Spleen (tissue), 7 donors: ENCODE measurements around the gene TMA7.

Source experiments
- CTCF ChIP-seq, 11 experiments: fragments of 200-600 bp in 7 of 11; fragments of 450-650 bp in 4 of 11; sonication (generic) in 4 of 11; IDR thresholded peaks in 8 of 11; conservative IDR thresholded peaks in 3 of 11; 1 replicate in 7 of 11; 2 replicates in 4 of 11; pipeline versions ENCODE4 v1.4.0 to v1.8.0; 2016 to 2021; ENCODE audit warnings: antibody characterized with exemption in 11 of 11, inconsistent platforms in 4 of 11, mild to moderate bottlenecking in 1 of 11
- POLR2A ChIP-seq, 3 donors: fragments of 450-650 bp; IDR thresholded peaks; one replicate each; pipeline ENCODE4 v1.5.1; 2017; ENCODE audit warnings: antibody characterized with exemption in 3 of 3, mild to moderate bottlenecking in 1 of 3
- POLR2AphosphoS5 ChIP-seq, 3 donors: sonication (generic); formaldehyde crosslinking; IDR thresholded peaks; one replicate each; pipeline ENCODE4 v1.5.1; 2017; ENCODE audit warnings: antibody characterized with exemption in 3 of 3
- donor health status: DM: no; HTN: no; CAD: no; lungs with moderate emphysema.
- donor health status: DM: no; HTN: no; CAD: no.
- donor health status: DM: no; HTN: no; CAD: no.

DNA sequence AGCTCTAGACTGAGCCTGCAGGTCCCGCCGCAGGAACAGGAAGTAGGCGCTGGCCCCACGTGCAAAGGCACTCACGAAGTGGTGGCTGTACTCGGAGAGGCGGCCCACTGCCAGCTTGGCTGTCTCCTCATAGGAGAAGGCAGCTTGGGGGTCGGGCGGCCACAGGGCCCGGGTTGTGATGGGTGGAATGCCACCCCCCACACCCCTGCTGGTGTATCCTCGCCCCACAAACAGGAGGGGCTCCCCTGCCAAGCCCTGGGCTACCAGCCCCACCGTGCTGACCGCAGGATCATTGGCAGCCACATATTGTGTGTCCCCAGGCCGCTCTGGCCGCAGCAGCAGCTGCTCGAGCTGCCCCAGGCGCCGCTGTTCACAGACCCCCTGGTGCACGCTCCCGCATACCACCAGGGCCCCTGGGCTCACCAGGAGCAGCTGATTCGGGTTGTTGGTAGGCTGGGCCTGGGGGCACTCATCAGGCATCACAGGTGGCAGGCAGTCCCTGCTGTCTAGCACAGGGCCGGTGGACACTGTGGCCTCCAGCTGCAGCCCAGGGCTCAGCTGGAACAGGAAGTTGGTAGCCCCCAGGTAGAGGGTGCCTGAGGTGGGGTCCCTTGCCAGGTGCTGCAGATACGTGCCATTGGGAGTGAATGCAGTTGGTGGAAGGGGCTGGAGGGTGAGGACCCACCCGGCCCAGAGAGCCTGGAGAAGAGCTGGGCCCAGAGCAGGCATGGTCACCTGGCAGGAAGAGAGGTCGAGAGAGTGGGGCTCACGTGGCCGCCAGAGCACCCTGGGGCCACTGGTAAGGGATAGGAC is 16.0 kb upstream of the TMA7 start:
- TF ChIP-seq CTCF (IDR thresholded peaks at IDR 0.05 in 8 of 11, conservative IDR thresholded peaks at IDR 0.05 in 3 of 11) (no peak), POLR2A (IDR thresholded peaks at IDR 0.05) (no peak), POLR2AphosphoS5 (IDR thresholded peaks at IDR 0.05) (no peak)
